ENCODE measurements around the gene OSBPL3. TPM values are rescaled to one million over a fixed set of nuclear protein-coding genes. Genes with fewer than 3 reads are reported as not detected.

Gene OSBPL3
- polyA plus RNA-seq, 1 donor (not counting 4 experiments of a cell fraction or from before 2014, with no cell fraction given) = 34.0 TPM

DNA sequence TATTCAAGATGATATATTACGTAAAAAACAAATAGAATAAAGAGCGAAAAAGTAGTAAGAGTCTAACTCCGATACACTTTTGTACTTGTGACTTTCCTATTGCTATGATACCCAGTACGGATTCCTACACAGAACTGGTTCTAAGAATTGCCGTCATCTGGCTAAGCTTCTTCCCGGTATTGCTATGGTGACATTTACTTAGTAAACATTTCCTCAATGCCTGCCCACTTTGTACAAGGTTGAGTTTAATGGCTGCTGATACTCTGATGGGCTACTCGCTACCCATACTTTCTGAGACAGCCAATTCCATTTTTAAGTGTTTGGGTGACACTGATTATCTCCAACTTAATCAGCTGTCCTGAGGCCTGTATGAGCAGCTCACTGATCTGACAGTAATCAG is 55.6 kb downstream of the OSBPL3 start:
- peaks cover 51% of the 10 kb centered on the region for H3K4me1 ChIP-seq (ENCODE audit: control insufficient read depth, extremely low read depth, insufficient read depth, low read length)
- DNase-seq (ENCODE audit: low read depth, low spot score) = no peak
- no peaks in the 10 kb centered on the region for H3K9me3 ChIP-seq (ENCODE audit: control insufficient read depth, low read depth, low read length)
- H3K36me3 ChIP-seq (ENCODE audit: control insufficient read depth in 2 of 2, extremely low read depth in 1 of 2, insufficient read depth in 2 of 2, low read length in 2 of 2) = peaks cover 0 to 4% of the 10 kb centered on the region in 2 experiments
- H4K20me1 ChIP-seq (ENCODE audit: control insufficient read depth, extremely low read depth, insufficient read depth, low read length) = peaks cover 3% of the 10 kb centered on the region
- no peak overlapping the region for H2AFZ ChIP-seq (ENCODE audit: control insufficient read depth, low read length)
- H3K4me3 ChIP-seq (ENCODE audit: control insufficient read depth in 2 of 3, extremely low read depth in 1 of 3, insufficient read depth in 2 of 3, low read depth in 1 of 3, low read length in 3 of 3) = no peak overlapping the region
- peaks cover 90% of the 10 kb centered on the region for H3K79me2 ChIP-seq (ENCODE audit: control insufficient read depth, insufficient read depth, low read length)
- FAIRE-seq = no peak
- no peak overlapping the region for H3K27ac ChIP-seq (ENCODE audit: control insufficient read depth, insufficient read depth, low read length)
- H3K4me2 ChIP-seq (ENCODE audit: control insufficient read depth, extremely low read depth, insufficient read depth, low read depth, low read length) = no peak overlapping the region
- peaks cover 4% of the 10 kb centered on the region for H3K9me1 ChIP-seq (ENCODE audit: control insufficient read depth, extremely low read depth, insufficient read depth, low read length)
- dilution Hi-C loops (cut with MboI; ENCODE audit: extremely low pct_ligation_motif_present, low sequenced_read_pairs) = no loop called here
- TF ChIP-seq, protein P1, sequence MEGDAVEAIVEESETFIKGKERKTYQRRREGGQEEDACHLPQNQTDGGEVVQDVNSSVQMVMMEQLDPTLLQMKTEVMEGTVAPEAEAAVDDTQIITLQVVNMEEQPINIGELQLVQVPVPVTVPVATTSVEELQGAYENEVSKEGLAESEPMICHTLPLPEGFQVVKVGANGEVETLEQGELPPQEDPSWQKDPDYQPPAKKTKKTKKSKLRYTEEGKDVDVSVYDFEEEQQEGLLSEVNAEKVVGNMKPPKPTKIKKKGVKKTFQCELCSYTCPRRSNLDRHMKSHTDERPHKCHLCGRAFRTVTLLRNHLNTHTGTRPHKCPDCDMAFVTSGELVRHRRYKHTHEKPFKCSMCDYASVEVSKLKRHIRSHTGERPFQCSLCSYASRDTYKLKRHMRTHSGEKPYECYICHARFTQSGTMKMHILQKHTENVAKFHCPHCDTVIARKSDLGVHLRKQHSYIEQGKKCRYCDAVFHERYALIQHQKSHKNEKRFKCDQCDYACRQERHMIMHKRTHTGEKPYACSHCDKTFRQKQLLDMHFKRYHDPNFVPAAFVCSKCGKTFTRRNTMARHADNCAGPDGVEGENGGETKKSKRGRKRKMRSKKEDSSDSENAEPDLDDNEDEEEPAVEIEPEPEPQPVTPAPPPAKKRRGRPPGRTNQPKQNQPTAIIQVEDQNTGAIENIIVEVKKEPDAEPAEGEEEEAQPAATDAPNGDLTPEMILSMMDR (optimal IDR thresholded peaks at IDR 0.05 in 1 of 3, IDR thresholded peaks at IDR 0.05 in 1 of 3, conservative IDR thresholded peaks at IDR 0.05 in 1 of 3; ENCODE audit: extremely low read depth in 1 of 3, insufficient read depth in 2 of 3, low read length in 3 of 3) = no peak
- TF ChIP-seq EZH2 (IDR thresholded peaks at IDR 0.05; ENCODE audit: low read length) = no peak
- H3K27me3 ChIP-seq (ENCODE audit: control insufficient read depth, extremely low read depth, insufficient read depth, low read length) = no peaks in the 10 kb centered on the region
- H3K9ac ChIP-seq (ENCODE audit: control insufficient read depth, extremely low read depth, insufficient read depth, low read length) = no peak overlapping the region

DNA sequence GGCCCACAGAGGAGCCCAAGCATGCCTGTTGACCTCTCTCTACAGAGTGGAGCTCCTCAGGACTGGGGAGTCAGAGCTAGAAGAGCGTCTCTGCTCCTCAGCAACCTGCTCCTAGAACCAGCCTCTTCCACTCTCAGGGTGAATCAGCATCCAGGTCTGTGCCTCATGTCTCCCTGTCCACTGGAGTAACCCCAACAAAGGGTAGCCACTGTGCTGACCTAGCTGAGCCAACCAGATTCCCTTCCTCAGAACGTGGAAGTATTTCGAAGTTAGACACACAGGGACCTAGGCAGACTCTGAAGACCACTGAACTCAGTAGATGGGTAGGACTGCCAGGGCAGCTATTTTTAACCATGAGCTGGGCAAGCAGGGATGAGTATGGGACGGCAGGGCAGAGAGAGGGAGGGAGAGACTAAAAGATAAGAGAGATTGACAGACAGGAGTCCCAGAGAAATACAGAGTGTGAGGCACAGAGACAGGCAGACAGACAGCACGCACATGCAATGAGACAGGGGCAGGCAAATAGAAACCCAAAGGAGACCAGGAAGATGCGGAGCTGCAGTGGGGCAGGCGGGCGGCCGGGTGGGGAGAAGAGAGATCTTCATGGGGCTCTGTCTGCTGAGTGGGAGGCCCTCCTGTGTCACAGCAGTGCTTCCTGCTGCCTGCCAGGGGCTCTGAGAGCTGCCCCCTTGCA is 56.7 kb downstream of the OSBPL3 start:
- Histone ChIP-seq H3K36me3 (ENCODE audit: control insufficient read depth in 2 of 2, extremely low read depth in 1 of 2, insufficient read depth in 2 of 2, low read length in 2 of 2) (peaks cover 0 to 4% of the 10 kb centered on the region in 2 experiments), H3K4me2 (ENCODE audit: control insufficient read depth, extremely low read depth, insufficient read depth, low read depth, low read length) (no peak overlapping the region), H3K27ac (ENCODE audit: control insufficient read depth, insufficient read depth, low read length) (no peak overlapping the region), H3K79me2 (ENCODE audit: control insufficient read depth, insufficient read depth, low read length) (peaks cover 90% of the 10 kb centered on the region), H3K9me3 (ENCODE audit: control insufficient read depth, low read depth, low read length) (no peaks in the 10 kb centered on the region), H3K9me1 (ENCODE audit: control insufficient read depth, extremely low read depth, insufficient read depth, low read length) (peaks cover 4% of the 10 kb centered on the region), H3K27me3 (ENCODE audit: control insufficient read depth, extremely low read depth, insufficient read depth, low read length) (no peaks in the 10 kb centered on the region), H3K4me1 (ENCODE audit: control insufficient read depth, extremely low read depth, insufficient read depth, low read length) (peaks cover 51% of the 10 kb centered on the region), H4K20me1 (ENCODE audit: control insufficient read depth, extremely low read depth, insufficient read depth, low read length) (peaks cover 3% of the 10 kb centered on the region), H3K9ac (ENCODE audit: control insufficient read depth, extremely low read depth, insufficient read depth, low read length) (no peak overlapping the region), H3K4me3 (ENCODE audit: control insufficient read depth in 2 of 3, extremely low read depth in 1 of 3, insufficient read depth in 2 of 3, low read depth in 1 of 3, low read length in 3 of 3) (no peak overlapping the region), H2AFZ (ENCODE audit: control insufficient read depth, low read length) (no peak overlapping the region)
- dilution Hi-C loops (cut with MboI; ENCODE audit: extremely low pct_ligation_motif_present, low sequenced_read_pairs) = no loop called here
- no peak for FAIRE-seq
- no peak for DNase-seq (ENCODE audit: low read depth, low spot score)
- TF ChIP-seq EZH2 (IDR thresholded peaks at IDR 0.05; ENCODE audit: low read length) = no peak
- TF ChIP-seq, protein P1 (optimal IDR thresholded peaks at IDR 0.05 in 1 of 3, IDR thresholded peaks at IDR 0.05 in 1 of 3, conservative IDR thresholded peaks at IDR 0.05 in 1 of 3; ENCODE audit: extremely low read depth in 1 of 3, insufficient read depth in 2 of 3, low read length in 3 of 3) = no peak
